GM21423 (cell line): ENCODE data around the gene ENKD1.

Experiments
- ATAC-seq: cut with Tn5 transposase; IDR thresholded peaks from one replicate; pipeline ENCODE4 v1.9.1; 2021; ENCODE audit warnings: mild to moderate bottlenecking, moderate library complexity; ENCODE audit not compliant: unreplicated experiment

The ENKD1 gene

GRCh38 chr16:67664258-67664657, 2.3 kb downstream of the ENKD1 start:
- no peak for ATAC-seq

- no peak for ATAC-seq
These were observed 2.7 kb downstream of the ENKD1 start for GRCh38 chr16:67663877-67664222.

GRCh38 chr16:67663151-67663876, 3.2 kb downstream of the ENKD1 start:
- no peak for ATAC-seq

GRCh38 chr16:67662653-67663010, 3.9 kb downstream of the ENKD1 start:
- no peak for ATAC-seq

- no peak for ATAC-seq
These were observed 4.5 kb downstream of the ENKD1 start for GRCh38 chr16:67661886-67662652.

- ATAC-seq, result no peak
These were observed 5.3 kb downstream of the ENKD1 start for GRCh38 chr16:67661101-67661761.

- peak; percentile 72 for ATAC-seq
These were observed 6.0 kb downstream of the ENKD1 start, which contains the start of gene PARD6A for GRCh38 chr16:67660564-67661028. TSS of gene PARD6A (plus strand) at chr16:67660960. CDS start at chr16:67661039, 79 bp downstream.

- ATAC-seq, result peak; percentile 64
These were observed 6.6 kb downstream of the ENKD1 start, which contains the start of gene ACD for GRCh38 chr16:67659675-67660563. TSS of gene ACD (minus strand) at chr16:67660260. CDS start at chr16:67660220, 40 bp downstream.

- no peak for ATAC-seq
These were observed 7.5 kb downstream of the ENKD1 start for GRCh38 chr16:67658849-67659674.

GRCh38 chr16:67657751-67658518, 8.6 kb downstream of the ENKD1 start:
- no peak for ATAC-seq

GRCh38 chr16:67657017-67657608, 9.4 kb downstream of the ENKD1 start:
- ATAC-seq, result no peak

- ATAC-seq, result no peak
These were observed 10.1 kb downstream of the ENKD1 start for GRCh38 chr16:67656344-67657016.

GRCh38 chr16:67655363-67655762, 11.2 kb downstream of the ENKD1 start:
- no peak for ATAC-seq

GRCh38 chr16:67654403-67654911, 12.1 kb downstream of the ENKD1 start:
- ATAC-seq, result no peak

GRCh38 chr16:67653789-67654402, 12.7 kb downstream of the ENKD1 start:
- no peak for ATAC-seq

- no peak for ATAC-seq
These were observed 13.3 kb downstream of the ENKD1 start for GRCh38 chr16:67653128-67653788.

- no peak for ATAC-seq
These were observed 13.9 kb downstream of the ENKD1 start for GRCh38 chr16:67652578-67653127.
